ENCODE measurements around the gene ARPP21.
A peak's percentile ranks its signal among the peaks of the same experiment; 100 is the strongest.

Gene ARPP21

GRCh38 chr3:35739181-35739809, 100.0 kb downstream of the ARPP21 start:
- DNase-seq: no peak

- no peak for DNase-seq
These were observed 100.7 kb downstream of the ARPP21 start for GRCh38 chr3:35739964-35740527.

GRCh38 chr3:35743218-35743617, 103.9 kb downstream of the ARPP21 start:
- no peak for DNase-seq

- DNase-seq: peak; percentile 25
These were observed 105.1 kb downstream of the ARPP21 start for GRCh38 chr3:35744419-35744818.

- no peak for DNase-seq
These were observed 106.0 kb downstream of the ARPP21 start for GRCh38 chr3:35745351-35745750.

GRCh38 chr3:35745802-35746484, 106.6 kb downstream of the ARPP21 start:
- no peak for DNase-seq

- no peak for DNase-seq
These were observed 107.2 kb downstream of the ARPP21 start for GRCh38 chr3:35746492-35746891.

GRCh38 chr3:35748144-35748543, 108.8 kb downstream of the ARPP21 start:
- DNase-seq: no peak

GRCh38 chr3:35751207-35751606, 111.9 kb downstream of the ARPP21 start:
- no peak for DNase-seq

GRCh38 chr3:35757991-35758757, 118.8 kb downstream of the ARPP21 start:
- DNase-seq: no peak

GRCh38 chr3:35760146-35760545, 120.8 kb downstream of the ARPP21 start:
- DNase-seq: peak; percentile 24

GRCh38 chr3:35761311-35761710, 122.0 kb downstream of the ARPP21 start:
- no peak for DNase-seq

- no peak for DNase-seq
These were observed 133.2 kb downstream of the ARPP21 start for GRCh38 chr3:35772381-35773015.

- DNase-seq: no peak
These were observed 134.1 kb downstream of the ARPP21 start for GRCh38 chr3:35773417-35773816.

- DNase-seq: no peak
These were observed 137.0 kb downstream of the ARPP21 start for GRCh38 chr3:35776346-35776745.

- DNase-seq: no peak
These were observed 137.7 kb downstream of the ARPP21 start for GRCh38 chr3:35777065-35777464.

- DNase-seq: no peak
These were observed 138.5 kb downstream of the ARPP21 start for GRCh38 chr3:35777563-35778554.

- no peak for DNase-seq
These were observed 140.3 kb downstream of the ARPP21 start for GRCh38 chr3:35779611-35780010.

- no peak for DNase-seq
These were observed 141.5 kb downstream of the ARPP21 start for GRCh38 chr3:35780800-35781199.

- no peak for DNase-seq
These were observed 142.2 kb downstream of the ARPP21 start for GRCh38 chr3:35781558-35781957.

GRCh38 chr3:35782355-35782754, 143.0 kb downstream of the ARPP21 start:
- no peak for DNase-seq

- DNase-seq: no peak
These were observed 144.8 kb downstream of the ARPP21 start for GRCh38 chr3:35784169-35784568.

All from midbrain (tissue), 1 donor.